Measurements from ENCODE around the gene PSMA6. TPM values are rescaled to one million over a fixed set of nuclear protein-coding genes. Genes with fewer than 3 reads are reported as not detected.
A peak's percentile ranks its signal among the peaks of the same experiment; 100 is the strongest.
"Not testable (repeated sequence)": the region's sequence is repeated elsewhere in the genome, so short reads cannot be mapped to it uniquely, and the experiment has no call there.

The PSMA6 gene
- total RNA-seq, 1 donor from 2014 or later, result 270 TPM

GRCh38 chr14:35326375-35326774 lies 34.2 kb downstream of the PSMA6 start:
- no peak for DNase-seq

GRCh38 chr14:35331605-35332516 lies 39.7 kb downstream of the PSMA6 start:
- no peak for DNase-seq

- peak; percentile 32 for DNase-seq
Observed at GRCh38 chr14:35332517-35333263, 40.5 kb downstream of the PSMA6 start.

DNA sequence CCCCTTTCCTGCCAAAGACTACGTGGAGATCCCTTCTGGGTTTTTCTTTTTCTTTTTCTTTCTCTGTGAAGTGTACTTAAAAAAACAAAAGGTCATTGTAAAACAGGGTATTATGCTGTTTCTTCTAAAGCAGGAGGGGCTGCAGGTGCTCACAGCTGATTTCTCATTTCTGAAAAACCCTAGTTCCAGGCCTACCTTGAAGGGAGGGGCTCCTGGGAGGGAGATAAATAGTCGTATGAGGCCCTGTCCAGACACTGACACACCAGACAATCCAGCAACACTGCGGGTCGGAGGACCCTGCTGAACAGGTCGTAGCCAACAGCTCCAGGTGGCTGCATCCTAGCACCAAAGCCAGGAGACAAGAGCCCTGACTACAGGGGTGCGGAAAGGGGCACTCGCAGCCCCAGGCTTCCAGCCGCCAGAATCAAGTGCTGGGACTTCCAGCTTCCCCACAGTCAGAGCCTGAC lies 41.1 kb downstream of the PSMA6 start:
- no peak for DNase-seq

GRCh38 chr14:35333797-35334743 lies 41.9 kb downstream of the PSMA6 start:
- no peak for DNase-seq

- no peak for DNase-seq
Observed at GRCh38 chr14:35335388-35336092, 43.4 kb downstream of the PSMA6 start.

GRCh38 chr14:35336171-35336493 lies 44.0 kb downstream of the PSMA6 start:
- DNase-seq, result not testable (repeated sequence)

DNA sequence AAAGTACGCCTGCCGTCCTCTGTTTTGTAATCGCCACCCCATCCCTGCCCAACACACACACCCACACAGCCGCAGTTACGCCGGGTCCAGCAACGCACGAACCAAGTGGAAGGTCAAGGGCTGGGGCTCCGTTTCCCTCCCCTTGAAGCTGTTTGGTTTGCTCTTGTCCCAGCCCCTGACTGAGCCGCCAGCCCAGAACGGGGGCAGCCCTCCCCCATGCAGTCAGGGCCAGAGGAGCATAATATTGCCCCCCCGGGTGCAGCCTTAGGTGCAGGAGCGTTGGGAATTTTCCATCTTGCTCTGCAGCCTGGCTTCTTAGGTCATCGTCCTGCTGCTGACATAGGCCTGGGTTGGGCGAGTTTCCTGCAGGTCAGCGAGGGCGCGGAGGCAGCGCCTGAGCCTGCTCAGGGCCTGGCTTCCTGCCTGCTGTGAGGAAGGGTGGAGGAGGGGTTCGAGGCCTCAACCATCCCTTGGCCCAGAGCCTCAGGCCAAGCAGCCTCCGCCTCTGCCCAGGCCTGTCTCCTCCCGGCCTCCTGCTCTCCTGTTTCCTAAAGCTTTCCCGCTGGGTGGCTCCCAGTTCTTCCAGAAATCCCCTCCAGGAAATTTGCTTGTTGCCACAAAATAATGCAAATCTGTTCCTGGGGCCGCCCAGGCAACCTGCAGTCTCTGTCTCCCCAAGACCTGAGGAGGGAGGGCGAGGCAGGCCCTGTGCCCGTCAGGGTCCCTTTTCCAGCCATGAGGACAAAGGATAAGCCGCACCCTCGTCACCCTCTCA lies 44.5 kb downstream of the PSMA6 start:
- peak; percentile 95 for DNase-seq

- DNase-seq, result no peak
Observed at GRCh38 chr14:35337269-35338255, 45.4 kb downstream of the PSMA6 start.

DNA sequence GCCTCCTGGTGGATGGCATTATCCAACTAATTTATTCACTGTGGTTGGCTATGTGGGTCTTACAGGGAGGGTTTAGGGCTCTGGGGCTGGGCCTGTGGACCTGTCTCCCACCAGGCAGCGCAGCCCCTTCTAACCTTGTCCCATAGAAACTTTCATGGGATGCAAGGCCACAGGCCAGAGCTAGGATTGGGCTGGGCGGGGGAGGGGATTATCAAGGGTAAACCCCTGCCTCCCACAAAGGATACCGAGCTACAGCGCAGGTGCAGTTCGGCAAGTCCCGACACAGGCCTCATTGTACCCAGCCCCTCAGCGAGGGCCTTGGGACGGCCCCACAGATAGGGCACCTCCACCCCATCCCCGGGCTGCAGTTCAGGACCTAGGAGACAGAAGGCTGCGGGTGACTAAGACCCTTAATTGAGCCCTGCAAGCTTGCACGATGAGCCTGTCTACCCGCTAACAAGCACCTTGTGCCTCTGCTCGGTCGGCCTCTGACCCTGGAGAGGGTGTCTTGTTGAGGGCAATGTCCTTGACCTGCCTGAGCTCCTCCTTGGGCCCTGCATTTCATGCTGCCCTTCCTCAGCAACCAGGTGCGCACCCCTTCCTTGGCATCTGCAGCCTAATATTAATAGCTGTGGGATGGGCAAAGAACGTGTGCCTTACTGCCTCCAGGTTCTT lies 46.7 kb downstream of the PSMA6 start:
- DNase-seq, result no peak

DNA sequence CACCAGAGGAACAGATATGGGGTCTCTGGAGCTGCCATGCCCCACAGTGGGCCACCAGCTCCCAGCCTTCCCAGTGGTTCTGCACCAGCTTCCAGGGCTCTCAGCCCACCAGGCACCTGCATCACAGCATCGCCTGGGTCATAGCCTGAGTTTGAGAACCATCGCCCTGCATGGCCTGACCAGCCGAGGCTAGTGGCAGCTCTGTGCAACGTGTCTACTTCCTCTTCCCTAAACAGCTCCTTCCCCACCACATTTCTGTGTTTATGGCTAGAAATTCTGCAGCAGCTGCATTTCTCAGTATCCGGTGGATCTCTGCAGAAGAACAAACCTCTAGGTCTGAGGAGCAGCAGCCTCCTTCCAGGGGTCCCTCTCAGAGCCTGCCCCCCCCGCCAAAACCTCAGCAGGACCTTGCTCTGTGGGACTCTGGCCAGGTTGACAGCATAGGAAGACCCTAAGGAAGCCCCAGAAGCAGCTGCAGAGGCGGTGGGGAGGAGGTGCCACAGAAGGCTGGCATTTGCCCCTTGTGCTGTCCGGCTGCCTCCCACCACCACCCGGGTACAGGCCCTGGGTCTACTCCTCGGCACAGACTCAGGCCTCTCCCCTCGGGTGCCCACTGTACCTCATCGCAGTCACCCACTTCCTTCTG lies 47.7 kb downstream of the PSMA6 start:
- DNase-seq, result no peak

GRCh38 chr14:35340616-35341453 lies 48.7 kb downstream of the PSMA6 start:
- DNase-seq, result no peak

DNA sequence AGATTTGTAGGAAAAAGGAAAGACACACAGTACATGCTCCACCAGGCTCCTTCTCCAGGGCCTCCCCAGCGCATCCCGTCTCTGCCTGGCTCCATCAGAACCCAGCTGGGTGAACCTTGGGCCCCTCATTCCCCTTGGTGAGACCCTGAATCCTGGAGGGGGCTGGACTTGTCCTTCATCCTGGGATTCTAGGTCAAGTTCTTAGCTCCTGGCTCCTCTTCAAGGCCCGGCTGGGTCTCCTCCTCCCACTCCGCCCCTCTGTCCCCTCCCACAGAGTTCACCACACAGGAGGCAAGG lies 49.2 kb downstream of the PSMA6 start:
- peak; percentile 36 for DNase-seq

GRCh38 chr14:35341751-35342488 lies 49.7 kb downstream of the PSMA6 start:
- peak; percentile 89 for DNase-seq

DNA sequence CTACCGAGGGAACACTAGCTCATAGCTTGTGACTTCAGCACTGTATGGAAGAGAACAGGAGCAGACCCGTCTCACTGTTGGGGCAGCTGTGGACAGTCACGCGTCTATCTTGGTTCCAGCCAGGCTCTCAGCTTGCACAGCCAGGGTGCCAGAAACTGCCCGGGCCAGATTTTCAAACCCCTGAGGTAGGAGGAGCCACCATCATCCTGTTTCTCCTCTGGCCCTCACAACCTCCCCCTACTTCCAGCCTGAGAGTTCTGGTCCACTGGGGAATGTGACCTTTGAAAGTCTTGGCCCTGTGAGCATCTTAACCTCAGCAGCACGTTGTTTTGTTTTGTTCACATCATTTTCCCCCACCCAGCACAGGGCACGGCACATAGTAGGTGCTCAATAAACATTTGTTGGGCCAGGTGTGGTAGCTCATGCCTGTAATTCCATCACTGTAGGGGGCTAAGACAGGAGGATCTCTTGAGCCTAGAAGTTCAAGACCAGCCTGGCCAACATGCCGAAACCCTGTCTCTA lies 50.4 kb downstream of the PSMA6 start:
- DNase-seq, result no peak

DNA sequence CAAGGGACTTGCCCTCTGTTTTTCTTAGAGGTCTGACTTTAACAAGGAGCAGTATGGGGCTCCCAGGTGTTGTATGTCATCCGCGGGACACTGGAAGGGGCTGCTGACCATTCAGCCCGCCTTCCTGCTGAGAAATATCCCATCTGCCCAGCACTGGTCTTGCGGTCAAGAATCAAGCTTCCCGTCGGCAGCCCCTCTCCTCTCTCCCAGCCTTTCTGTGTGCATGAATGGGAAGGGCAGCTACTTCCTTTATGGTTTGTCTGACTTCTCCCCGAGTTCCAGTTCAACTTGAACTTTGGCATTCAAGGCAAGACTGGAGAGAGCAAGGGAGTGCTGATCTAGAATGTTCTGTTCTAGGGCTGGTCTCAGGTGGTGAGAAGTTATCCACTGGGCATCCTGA lies 51.5 kb downstream of the PSMA6 start:
- no peak for DNase-seq
